ENCODE measurements around the gene SSBP4.
A peak's percentile ranks its signal among the peaks of the same experiment; 100 is the strongest.
"Not testable (repeated sequence)": the region's sequence is repeated elsewhere in the genome, so short reads cannot be mapped to it uniquely, and the experiment has no call there.

SSBP4 gene

DNA sequence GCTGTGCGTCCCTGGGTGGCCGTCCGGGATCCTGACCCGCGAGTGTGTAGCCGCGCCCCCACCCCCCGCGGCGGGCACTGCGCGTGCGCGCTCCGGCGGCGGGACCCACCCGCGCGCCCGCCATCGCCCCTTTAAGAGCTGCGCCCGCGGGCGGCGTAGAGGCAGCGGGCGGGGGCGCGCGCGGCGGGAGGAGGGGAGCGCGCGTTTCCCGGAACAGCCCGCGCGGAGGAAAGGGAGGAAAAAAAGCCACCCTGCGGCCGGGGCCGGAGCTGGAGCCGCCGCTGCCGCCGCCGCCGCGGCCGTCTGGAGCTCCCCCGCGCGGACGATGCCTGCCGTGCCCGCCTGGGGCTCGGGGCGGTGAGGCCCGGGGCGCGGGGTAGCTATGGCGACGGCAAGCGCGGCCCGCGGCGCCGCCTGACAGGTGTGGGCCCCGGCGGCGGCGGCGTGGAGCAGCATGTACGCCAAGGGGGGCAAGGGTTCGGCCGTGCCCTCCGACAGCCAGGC lies at the start of gene SSBP4:
SSBP4 (plus strand) TSS at position 204 of the 504 bp plus-strand sequence; CDS start at position 455, 251 bp downstream.
- peak; percentile 88 for DNase-seq

DNA sequence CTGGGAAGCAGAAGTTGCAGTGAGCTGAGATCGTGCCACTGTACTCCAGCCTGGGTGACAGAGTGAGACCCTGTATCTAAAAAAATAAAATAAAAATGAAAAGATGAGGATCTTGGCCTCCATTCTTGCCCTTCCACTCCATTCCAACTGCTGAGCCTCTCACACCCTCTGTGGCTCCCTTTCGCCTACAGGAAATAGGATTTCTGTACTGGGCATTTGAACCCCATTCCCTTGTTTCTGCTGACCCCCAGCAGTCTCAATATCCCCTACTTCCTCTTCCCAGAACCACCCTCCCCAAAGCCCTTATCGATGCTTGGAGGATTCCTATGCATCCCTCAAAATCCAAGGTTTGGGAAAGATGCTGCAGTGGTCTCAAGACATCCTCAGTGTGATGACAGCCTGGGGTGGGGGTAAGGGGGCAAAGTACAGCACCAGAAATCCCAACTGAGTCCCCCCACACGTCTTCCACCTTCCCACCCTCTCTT lies 45.7 kb upstream of the SSBP4 start:
- DNase-seq = no peak

DNA sequence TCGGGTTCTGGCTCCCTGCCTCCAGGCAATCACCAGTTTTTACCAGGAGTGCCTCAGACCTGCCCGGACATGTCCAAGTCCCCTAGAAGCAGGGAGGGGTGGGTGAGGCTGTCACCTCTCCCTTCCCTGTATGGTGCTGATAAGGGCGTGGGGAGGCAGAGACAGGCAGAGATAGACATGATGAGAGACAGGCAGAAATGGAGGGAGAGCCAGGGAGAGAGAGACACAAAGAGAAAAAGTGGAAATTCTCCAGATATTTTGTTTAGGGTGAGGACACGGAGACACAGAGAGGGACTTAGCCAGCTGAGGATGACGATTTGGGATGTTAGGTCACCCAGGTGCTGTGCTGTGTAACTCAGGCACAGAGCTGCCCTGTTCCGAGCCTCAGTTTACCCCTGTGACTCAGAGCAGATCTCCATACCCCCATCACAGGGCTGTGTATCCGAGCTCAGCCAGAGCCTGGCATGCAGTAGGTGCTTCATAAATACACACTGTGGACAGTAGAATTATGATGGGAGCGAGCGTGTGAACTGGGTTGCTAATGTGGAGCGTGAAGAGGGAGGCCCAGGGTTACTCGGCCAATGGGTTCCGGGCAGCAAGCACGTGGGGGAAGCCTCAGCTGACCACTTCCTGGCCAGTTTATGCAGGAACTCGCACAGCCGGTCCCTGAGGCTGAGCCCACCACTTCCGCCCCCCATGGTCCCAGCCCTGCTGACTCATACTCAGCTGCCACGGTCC lies 45.1 kb upstream of the SSBP4 start:
- DNase-seq = peak; percentile 93

DNA sequence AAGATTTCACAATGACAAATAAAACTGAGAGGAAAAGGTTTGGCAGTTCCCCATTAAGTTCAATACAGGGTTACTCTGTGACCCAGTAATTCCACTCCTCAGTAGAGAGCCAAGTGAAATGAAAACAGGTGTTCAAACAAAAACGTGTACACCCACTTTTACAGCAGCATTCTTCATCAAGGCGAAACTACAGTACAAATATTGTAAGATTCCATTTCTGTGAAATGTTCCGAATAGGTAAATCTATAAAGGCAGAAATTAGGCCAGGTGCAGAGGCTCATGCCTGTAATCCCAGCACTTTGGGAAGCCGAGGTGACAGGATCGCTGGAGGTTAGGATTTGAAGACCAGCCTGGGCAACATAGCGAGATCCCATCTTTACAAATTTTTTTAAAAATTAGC lies 42.2 kb upstream of the SSBP4 start:
- no peak for DNase-seq

DNA sequence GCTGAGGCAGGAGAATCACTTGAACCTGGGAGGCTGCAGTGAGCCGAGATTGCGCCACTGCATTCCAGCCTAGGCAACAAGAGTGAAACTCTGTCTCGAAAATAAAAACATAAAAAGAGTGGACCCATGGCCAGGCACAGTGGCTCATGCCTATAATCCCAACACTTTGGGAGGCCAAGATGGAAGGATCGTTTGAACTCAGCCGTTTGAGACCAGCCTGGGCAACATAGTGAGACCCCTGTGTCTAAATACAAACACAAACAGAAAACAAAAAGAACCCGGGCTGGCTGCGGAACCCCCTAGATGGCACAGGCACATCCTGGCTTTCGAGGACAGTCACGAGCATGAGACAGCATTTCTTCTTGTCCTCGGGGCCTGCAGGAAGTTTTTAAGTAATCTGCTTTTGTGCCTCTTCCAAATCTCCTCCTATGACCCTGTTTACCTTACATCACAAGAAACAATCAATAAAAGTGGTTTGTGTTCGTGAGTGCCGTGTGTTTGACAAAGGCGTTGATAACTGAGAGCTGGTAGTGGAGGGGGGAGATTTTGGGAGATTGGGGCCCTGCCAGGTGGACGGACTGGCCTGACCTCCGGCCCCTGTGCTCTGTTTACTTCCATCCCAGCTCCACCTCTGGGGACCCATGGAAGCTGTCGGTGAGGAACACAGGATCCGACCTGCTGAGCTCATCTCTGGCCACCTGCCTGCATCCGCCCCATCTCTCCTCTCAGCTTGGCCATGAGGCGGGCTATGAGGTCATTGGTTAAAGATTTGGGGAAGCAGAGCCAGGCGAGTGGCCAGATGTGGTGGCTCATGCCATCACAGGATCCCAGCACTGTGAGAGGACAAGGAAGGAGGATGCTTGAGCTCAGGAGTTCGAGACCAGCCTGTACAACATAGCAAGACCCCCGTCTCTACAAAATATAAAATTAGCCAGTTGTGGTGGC lies 39.1 kb upstream of the SSBP4 start:
- DNase-seq = peak; percentile 89

DNA sequence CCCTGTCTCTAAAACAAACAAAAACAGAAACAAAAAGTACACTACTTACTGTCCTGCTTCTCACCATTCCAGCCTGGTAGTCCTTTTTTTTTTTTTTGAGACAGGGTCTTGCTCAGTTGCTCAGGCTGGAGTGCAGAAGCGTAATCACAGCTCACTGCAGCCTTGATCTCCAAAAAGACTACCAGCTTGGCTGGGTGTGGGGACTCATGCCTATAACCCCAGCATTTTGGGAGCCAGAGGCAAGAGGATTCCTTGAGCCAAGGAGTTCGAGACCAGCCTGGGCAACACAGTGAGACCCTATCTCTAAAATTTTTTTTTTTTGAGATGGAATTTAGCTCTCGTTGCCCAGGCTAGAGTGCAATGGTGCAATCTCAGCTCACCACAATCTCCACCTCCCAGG lies 38.4 kb upstream of the SSBP4 start:
- DNase-seq = no peak

DNA sequence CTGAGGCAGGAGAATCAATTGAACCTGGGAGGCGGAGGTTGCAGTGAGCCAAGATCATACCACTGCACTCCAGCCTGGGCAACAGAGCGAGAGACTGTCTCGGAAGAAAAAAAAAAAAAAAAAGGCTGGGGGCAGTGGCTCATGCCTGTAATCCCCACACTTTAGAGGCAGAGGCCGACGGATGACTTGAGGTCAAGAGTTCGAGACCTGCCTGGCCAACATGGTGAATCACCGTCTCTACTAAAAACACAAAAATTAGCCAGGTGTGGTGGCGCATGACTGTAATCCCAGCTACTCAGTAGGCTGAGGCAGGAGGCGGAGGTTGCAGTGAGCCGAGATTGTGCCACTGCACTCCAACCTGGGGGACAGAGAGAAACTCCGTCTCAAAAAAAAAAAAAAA lies 35.6 kb upstream of the SSBP4 start:
- not testable (repeated sequence) for DNase-seq

DNA sequence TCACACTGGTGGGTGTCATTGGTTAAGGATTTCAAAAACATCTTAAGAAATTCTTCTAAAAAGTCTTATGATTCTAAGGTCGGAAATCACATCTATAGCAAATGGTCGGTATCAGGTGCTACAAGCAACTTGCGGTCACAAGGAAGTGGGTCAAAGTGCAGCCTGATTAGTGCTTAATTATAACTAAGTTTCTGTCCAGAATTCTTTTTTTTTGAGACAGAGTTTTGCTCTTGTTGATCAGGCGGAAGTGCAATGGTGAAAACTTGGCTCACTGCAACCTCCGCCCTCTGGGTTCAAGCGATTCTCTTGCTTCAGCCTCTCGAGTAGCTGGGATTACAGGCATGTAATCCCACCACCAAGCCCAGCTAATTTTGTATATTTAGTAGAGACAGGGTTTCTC lies 34.4 kb upstream of the SSBP4 start:
- no peak for DNase-seq

DNA sequence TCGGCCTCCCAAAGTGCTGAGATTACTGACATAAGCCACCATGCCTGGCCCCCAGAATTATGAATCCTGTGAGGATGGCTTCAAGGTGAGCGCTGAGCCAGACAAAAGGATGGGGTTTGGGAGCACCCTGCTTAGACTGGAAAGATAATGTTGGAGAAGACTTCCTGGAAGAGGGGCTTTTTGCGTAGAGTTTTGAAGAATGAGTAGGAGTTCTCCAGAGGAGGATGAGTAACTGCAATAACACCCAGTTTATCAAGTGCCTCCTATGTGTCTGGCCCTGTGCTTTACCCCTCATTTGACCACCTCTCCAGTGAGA lies 33.9 kb upstream of the SSBP4 start:
- no peak for DNase-seq

DNA sequence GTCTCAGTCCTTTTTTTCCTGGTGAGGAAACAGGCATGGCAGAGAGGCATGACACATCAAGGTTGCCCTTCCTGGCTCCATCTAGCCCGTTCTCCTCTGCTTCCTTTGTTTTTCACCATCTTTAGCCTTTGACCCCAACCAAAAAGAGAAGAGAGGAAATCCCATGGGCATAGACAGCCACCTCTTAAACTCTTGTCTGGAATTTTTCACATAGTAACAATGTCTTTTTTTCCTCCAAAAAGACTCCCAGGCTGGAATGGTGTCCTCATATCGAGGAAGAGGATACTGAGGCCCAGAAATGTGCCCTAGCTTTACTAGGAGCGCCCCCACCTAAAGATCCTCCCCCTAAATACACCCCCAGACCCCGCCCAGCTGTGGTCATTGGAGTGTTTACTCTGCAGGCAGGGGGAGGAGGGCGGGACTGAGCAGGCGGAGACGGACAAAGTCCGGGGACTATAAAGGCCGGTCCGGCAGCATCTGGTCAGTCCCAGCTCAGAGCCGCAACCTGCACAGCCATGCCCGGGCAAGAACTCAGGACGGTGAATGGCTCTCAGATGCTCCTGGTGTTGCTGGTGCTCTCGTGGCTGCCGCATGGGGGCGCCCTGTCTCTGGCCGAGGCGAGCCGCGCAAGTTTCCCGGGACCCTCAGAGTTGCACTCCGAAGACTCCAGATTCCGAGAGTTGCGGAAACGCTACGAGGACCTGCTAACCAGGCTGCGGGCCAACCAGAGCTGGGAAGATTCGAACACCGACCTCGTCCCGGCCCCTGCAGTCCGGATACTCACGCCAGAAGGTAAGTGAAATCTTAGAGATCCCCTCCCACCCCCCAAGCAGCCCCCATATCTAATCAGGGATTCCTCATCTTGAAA lies 33.3 kb upstream of the SSBP4 start, which contains the start of gene GDF15:
GDF15 (plus strand) TSS at position 484 of the 868 bp plus-strand sequence; CDS start at position 516, 32 bp downstream.
- peak; percentile 34 for DNase-seq

DNA sequence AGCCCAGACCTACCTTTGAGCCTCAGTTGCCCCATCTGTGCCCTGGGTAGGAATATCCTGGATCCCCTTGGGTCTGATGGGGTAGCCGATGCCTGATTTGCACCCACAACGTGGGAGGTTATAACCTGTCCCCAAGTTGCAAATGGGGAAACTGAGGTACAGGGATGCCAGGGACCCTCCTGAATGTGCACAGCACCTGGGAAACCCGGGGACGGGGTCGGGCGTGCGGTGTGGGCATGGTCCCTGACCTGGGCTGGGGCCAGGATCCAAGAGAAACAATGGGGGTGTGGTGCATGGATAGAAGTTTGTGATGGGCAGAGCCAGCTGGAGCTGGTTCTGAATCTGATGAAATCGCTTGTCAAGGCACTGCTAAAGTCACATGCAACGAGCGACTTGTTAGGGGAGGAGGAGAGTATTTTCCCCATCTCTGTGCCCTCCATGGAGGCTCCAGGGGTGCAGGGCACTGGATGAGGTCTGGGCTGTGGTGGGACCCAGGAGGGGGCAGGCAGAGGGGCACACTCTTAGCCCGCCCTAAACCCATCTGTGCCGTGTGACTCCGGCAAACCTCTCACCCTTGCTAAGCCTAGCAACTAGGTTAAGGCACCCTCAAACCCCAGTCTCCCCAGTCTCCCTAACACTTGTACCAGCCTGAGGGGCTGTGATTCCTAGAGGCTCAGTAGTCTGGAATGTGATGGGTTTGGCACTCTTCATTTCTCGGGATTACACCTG lies 32.5 kb upstream of the SSBP4 start:
- DNase-seq = peak; percentile 41

DNA sequence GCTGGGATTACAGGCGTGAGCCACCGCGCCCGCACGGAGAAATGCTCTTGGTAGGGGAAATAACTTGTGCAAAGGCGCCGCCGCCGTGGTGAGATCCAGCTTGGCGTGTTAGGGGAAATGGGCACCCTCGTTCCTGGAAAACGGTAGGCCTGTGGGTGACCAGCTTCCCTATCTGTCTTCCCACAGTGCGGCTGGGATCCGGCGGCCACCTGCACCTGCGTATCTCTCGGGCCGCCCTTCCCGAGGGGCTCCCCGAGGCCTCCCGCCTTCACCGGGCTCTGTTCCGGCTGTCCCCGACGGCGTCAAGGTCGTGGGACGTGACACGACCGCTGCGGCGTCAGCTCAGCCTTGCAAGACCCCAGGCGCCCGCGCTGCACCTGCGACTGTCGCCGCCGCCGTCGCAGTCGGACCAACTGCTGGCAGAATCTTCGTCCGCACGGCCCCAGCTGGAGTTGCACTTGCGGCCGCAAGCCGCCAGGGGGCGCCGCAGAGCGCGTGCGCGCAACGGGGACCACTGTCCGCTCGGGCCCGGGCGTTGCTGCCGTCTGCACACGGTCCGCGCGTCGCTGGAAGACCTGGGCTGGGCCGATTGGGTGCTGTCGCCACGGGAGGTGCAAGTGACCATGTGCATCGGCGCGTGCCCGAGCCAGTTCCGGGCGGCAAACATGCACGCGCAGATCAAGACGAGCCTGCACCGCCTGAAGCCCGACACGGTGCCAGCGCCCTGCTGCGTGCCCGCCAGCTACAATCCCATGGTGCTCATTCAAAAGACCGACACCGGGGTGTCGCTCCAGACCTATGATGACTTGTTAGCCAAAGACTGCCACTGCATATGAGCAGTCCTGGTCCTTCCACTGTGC lies 30.9 kb upstream of the SSBP4 start:
- DNase-seq = peak; percentile 87

DNA sequence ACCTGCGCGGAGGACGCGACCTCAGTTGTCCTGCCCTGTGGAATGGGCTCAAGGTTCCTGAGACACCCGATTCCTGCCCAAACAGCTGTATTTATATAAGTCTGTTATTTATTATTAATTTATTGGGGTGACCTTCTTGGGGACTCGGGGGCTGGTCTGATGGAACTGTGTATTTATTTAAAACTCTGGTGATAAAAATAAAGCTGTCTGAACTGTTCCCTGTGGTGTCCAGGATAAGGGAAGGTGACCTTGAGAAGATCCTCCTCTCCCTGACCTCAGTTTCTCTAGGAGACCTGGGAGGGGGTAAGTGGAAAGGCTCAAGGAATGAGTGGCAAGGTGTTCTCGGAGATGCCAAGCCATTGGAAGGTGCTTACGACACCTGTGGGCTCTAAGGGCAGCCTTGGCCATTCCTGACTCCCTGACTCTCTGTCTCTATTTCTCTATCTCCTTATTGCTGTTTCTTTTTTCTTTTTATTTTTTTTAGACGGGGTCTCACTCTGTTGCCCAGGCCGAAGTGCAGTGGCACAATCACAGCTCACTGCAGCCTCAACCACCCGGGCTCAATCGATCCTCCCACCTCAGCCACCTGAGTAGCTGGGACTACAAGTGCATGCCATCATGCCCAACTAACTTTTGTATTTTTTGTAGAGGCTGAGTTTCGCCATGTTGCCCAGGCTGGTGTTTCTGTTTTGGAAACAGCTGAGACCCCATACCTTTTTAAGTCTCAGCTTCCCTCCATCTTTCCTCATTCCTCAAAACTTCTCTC lies 30.1 kb upstream of the SSBP4 start:
- no peak for DNase-seq

DNA sequence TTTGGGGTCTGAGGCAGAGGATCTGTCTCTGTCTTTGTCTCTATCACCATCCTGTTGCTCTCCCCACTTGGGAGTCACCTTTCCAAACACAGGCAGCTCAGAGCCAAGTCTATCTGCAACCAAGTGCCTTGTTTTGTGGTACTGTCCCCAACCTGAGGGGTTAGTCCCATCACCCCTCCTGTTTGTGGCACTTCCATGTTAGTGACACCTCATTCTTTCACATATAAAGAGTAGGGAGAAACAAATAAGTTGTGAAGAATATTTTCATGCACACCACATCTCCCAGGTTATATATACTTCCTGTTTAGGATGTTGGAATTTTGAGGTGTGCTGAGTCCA lies 29.5 kb upstream of the SSBP4 start:
- DNase-seq = no peak

DNA sequence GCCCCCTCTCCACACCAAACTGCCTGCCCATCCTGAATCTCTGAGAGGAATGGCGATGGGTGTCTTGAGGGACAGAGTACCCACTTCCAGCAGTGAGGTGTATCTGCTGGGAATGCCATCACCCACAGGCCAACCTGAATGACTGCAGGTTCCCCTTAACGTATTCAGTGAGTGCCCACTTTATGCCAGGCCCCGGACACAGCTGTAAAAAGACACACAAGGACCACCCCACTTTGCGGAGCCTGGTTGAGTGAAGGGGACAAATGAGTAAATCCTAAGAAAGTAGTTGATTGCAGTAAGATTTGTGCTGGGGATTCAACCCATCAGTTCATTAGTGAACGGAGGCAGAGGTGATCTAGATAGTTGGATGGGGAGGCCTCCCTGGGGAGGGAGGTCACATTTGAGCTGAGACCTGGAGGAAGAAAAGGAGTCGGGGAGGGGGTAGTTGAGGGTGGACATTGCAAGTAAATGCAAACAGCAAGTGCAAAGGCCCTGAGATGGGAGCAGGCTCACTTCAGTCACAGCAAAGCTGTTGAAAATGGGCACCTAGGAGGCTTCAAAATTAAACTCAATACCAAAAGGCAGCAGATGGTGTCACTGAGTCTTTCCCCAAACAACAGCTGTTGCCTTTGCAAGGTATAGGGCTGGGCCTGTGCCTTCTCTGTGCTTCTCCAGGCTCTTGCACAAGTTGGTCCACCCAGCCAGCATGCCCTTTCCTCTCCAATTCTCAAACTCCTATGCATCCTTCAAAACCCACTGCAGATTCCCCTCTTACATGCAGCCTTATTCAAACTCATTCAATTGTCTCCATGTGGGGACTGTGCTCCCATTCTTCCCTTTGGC lies 28.9 kb upstream of the SSBP4 start:
- no peak for DNase-seq

DNA sequence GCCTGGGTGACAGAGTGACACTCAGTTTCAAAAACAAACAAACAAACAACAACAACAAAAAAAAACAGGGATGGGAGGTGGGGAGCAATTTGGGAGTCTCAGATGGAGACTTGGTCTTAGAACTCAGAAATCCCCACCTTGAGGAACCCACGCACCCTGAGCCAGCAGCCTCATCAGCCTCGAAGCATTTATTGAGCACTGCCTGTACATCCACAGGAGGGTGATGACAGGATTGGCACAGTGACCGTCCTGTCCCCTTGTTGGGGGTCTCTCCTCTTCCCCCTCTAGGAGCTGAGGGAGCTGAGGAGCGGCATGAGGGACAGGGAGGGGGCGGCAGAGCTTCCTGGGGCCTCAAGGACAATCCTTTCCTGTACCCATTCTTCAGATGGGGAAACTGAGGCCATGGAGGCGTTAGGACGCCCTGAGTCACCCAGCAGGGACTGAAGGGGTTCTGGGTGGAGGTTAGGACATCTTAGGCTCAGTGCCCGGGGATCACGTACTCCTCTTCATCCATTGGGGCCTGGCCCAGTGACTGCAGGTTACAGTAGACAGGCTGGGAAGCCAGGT lies 27.6 kb upstream of the SSBP4 start:
- DNase-seq = no peak

DNA sequence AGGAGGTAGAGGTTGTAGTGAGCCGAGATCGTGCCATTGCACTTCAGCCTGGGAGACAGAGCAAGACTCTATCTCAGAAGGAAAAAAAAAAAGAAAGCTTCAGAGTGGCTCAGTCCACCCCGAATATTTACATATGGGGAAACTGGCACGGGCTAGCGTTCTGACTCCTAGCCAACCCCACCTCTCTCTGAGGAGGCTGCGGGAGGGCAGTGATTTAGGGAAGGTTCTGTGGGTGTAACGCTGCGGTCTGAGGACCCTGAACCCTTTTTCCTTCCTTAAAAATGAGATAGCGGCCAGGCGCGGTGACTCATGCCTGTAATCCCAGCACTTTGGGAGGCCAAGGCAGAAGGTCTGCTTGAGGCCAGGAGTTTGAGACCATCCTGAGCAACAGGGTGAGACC lies 26.8 kb upstream of the SSBP4 start:
- no peak for DNase-seq

DNA sequence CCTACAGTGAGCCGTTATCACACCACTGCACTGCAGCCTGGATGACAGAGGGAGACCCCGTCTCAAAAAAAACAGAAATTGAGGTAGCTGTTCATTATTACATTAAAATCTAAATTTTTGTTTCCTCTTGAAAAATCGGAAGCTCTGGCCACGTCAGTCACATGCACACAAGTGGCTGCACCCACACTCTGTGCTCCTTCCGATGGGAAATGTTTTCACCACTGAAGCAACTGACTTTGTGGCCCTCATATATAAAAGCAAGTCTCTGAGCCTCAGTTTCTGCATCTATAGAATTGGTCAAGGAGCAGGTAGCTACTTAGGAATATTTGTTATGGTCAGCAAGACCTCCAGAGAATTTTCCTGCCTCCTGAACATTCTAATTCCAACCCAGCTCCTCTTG lies 26.3 kb upstream of the SSBP4 start:
- no peak for DNase-seq

DNA sequence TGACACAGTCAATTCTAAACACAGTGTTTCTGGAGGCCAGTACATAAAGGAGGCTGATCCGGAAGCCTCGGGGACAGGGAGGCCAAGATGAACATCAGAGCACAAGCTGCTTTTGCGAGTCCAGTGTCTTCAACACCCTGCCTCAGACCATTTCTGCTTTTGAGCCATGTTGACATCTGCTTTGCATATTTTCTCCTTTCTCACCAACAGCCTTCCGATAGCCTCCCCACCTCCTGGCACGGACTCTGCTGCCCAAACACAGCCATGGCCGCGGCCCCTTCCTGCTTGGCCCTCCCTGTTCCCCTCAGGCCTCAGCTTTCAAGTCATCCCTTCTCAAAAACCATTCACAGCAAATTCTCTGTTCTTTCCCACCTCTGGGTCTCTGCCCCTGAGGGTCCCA lies 25.4 kb upstream of the SSBP4 start:
- no peak for DNase-seq
